ENCODE data around the gene GATB. TPM values are rescaled to one million over a fixed set of nuclear protein-coding genes. Genes with fewer than 3 reads are reported as not detected.
A peak's percentile ranks its signal among the peaks of the same experiment; 100 is the strongest.

Gene GATB
- total and polyA plus RNA-seq, 2 of the 4 experiments (the other 2 are of a cell fraction): 18.7 to 20.3 TPM

- Histone ChIP-seq H2BK15ac (ENCODE audit: low read depth, low read length) (no peak overlapping the region), H2BK5ac (ENCODE audit: low read depth, low read length, poor library complexity, severe bottlenecking) (peak overlapping the region; percentile 81), H3K56ac (ENCODE audit: extremely low read depth, insufficient read depth, low read length) (no peak overlapping the region), H2AK5ac (ENCODE audit: low read depth, low read length) (no peak overlapping the region), H3K9me3 (ENCODE audit: control insufficient read depth, insufficient read depth, low read length) (no peaks in the 10 kb centered on the region), H3K36me3 (ENCODE audit: control insufficient read depth, insufficient read depth, low read length) (no peaks in the 10 kb centered on the region), H3K27ac (ENCODE audit: insufficient read depth, low read length) (no peak overlapping the region), H4K91ac (ENCODE audit: insufficient read depth, low read depth, low read length) (peak overlapping the region; percentile 26; the same call in 1 of the 2 replicates), H3K4me1 (ENCODE audit: control insufficient read depth, insufficient read depth, low read length) (peaks cover 7% of the 10 kb centered on the region), H3K14ac (replicated peaks; ENCODE audit: low read depth, low read length) (no peak overlapping the region), H2BK20ac (ENCODE audit: low read depth, low read length) (peak overlapping the region; percentile 69; the same call in 1 of the 2 replicates), H3K4me2 (ENCODE audit: low read depth, low read length) (peak overlapping the region; percentile 56; the same call in 1 of the 2 replicates), H3K9me1 (ENCODE audit: insufficient read depth, low read length) (peaks cover 3% of the 10 kb centered on the region; the same call in 1 of the 2 replicates), H3K4me3 (ENCODE audit: insufficient read depth, low read depth, low read length) (no peak overlapping the region), H3K23ac (ENCODE audit: low read depth, low read length) (no peak overlapping the region), H4K20me1 (ENCODE audit: insufficient read depth, low read length) (no peaks in the 10 kb centered on the region), H3K79me1 (ENCODE audit: low read depth in 1 of 2, low read length in 2 of 2) (0 out of 4 replicates have a peak, but pooled peaks cover 9% of the 10 kb centered on the region in 2 experiments), H3K4ac (ENCODE audit: low read depth, low read length) (peak overlapping the region; percentile 78; the same call in 1 of the 2 replicates), H2AFZ (replicated peaks; ENCODE audit: low read length, poor library complexity) (peak overlapping the region; percentile 23), H2BK120ac (ENCODE audit: low read depth, low read length) (peak overlapping the region; percentile 89; the same call in 1 of the 2 replicates), H2AK9ac (replicated peaks; ENCODE audit: low read depth, low read length, poor library complexity) (no peak overlapping the region), H3K18ac (ENCODE audit: low read depth, low read length) (no peak overlapping the region), H3K27me3 (ENCODE audit: control insufficient read depth, insufficient read depth, low read length) (no peaks in the 10 kb centered on the region), H4K5ac (ENCODE audit: low read depth, low read length) (no peak overlapping the region), H3K9ac (ENCODE audit: low read depth, low read length) (no peak overlapping the region), H4K8ac (ENCODE audit: low read depth in 2 of 2, low read length in 2 of 2) (no peak overlapping the region)
- WGBS, 2 experiments (ENCODE audit: extremely low coverage in 2 of 2, insufficient read length in 1 of 2): no CpG with 5 or more reads among the region's 1 CpG
- TF ChIP-seq MXI1 (IDR thresholded peaks at IDR 0.05; ENCODE audit: borderline replicate concordance, low read depth, low read length) (no peak), ELK1 (IDR thresholded peaks at IDR 0.05; ENCODE audit: borderline replicate concordance, low read depth, low read length) (no peak), CTCF (conservative IDR thresholded peaks at IDR 0.05; ENCODE audit: low read depth, low read length) (no peak), CHD1 (IDR thresholded peaks at IDR 0.05; ENCODE audit: low read depth, low read length) (no peak), RCOR1 (IDR thresholded peaks at IDR 0.05; ENCODE audit: insufficient replicate concordance, low read length) (peak; percentile 19), RAD21 (IDR thresholded peaks at IDR 0.05; ENCODE audit: low read length) (no peak), FOS (IDR thresholded peaks at IDR 0.05; ENCODE audit: low read depth, low read length) (peak; percentile 83), POLR2A (IDR thresholded peaks at IDR 0.05; ENCODE audit: low read depth, low read length) (no peak), CEBPB (IDR thresholded peaks at IDR 0.05; ENCODE audit: low read depth, low read length) (no peak), USF2 (IDR thresholded peaks at IDR 0.05; ENCODE audit: low read depth, low read length) (no peak), SMC3 (IDR thresholded peaks at IDR 0.05; ENCODE audit: low read depth, low read length) (no peak), RFX5 (IDR thresholded peaks at IDR 0.05; ENCODE audit: low read depth, low read length) (no peak), MAZ (IDR thresholded peaks at IDR 0.05; ENCODE audit: borderline replicate concordance, low read depth, low read length) (peak; percentile 34; the same call in 1 of the 2 replicates), BHLHE40 (IDR thresholded peaks at IDR 0.05; ENCODE audit: low read depth, low read length) (peak; percentile 46; the same call in 1 of the 2 replicates), NFE2L2 (IDR thresholded peaks at IDR 0.05; ENCODE audit: low read depth, low read length) (peak; percentile 70), MAFK (IDR thresholded peaks at IDR 0.05; ENCODE audit: low read depth, low read length) (peak; percentile 22; the same call in 1 of the 2 replicates)
- intact Hi-C loops (cut with micrococcal nuclease) (loop anchor here (5.0 kb wide), 2 partner anchors 52 to 293 kb away; no protein-coding TSS in a partner anchor), in situ Hi-C loops (cut with MboI; ENCODE audit: low sequenced_read_pairs) (no loop called here), dilution Hi-C loops (cut with HindIII; ENCODE audit: low sequenced_read_pairs, unreplicated experiment) (no loop called here)
- DNase-seq: peak; percentile 97
- ChIA-PET POLR2A (ENCODE audit: unreplicated experiment) (no interaction called here), CTCF (no interaction called here)
- ATAC-seq (ENCODE audit: low read depth): peak; percentile 88
- no TSS peak for BruUV-seq (replicated peaks)
These were observed 16.2 kb downstream of the GATB start for GRCh38 chr4:151744614-151745013.

Data from IMR-90 (cell line).